HG03432 (cell line): ENCODE results near the gene UBE2O.

ENCODE experiments used
- ATAC-seq: cut with Tn5 transposase; IDR thresholded peaks from one replicate; pipeline ENCODE4 v1.9.1; 2021; ENCODE audit warnings: mild to moderate bottlenecking, moderate library complexity; ENCODE audit not compliant: unreplicated experiment

Gene UBE2O

DNA sequence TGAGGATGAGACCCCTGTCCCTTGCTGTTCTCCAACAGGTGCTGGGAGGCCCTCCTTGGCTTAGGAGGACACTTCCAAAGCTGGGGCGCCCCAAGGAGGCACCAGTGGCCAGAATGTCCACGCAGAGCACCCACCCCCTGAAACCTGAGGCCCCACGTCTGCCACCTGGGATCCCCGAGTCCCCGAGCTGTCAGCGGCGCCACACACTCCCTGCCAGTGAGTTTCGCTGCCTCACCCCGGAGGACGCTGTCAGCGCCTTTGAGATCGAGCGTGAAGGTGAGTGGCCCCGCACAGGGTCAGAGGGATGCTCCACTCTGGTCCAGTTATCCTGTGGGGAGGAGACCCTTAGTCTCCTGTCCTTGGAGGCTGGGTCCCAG, 15.7 kb upstream of the UBE2O start:
- no peak for ATAC-seq

DNA sequence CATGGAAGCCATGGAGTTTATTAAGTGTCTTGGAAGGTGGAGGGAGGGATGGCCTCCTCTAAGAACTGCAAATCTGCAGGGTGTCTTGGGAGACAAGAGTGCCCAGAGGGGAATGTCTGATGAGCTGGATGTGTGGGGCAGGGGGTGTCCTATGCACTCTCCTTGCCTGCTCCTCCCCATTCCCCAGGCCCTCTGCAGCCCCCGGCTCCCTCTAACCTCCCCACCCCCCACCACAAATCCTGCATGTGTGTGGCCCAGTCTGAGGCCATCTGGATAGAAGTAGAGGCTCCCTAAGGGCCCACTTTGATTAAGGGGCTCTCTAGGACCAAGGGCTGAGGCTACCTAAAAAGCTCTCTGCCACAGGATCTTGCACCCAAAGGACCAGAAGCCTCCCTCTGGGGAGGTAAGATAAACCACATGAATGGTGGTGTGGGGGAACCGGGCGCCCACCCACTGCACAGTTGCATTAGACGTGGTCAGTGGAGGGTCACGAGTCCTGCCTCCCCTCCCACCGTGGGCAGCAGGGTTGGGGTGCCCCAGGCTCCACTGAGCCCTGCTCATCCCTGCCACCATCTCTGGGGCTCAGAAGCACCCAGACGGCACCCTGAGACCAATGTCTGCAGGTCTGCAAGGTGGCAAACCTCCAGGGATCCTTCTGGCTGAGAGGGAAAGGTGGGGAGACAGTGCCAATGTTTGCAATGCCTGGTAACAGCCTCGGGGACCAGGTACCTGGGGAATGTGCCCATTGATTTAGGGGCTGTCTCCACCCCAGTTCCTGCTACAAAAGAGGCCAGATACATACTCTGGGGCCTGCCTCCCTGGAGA, 15.1 kb upstream of the UBE2O start:
- ATAC-seq, result no peak

DNA sequence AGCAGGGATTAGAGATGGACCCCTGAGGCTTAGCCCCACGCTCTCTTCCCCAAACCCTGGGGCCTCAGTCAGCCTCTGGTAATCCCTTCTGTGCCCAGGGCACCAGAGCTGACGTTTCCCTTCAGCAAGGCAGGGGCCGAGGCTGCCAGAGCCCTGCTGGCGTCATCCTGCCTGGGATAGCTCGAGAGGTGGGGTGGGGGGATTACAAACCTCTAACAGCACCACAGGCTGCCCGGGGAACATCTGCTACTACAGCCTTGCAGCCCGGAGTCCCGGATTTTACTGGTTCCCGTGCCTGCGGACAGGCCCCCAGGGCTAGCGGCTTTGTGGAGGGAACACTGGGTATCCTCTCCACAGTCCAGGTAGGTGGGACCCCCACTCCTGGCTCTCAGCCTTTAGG, 14.4 kb upstream of the UBE2O start, which contains the start of gene AANAT:
Gene AANAT (plus strand): TSS at position 238 of the 400 bp plus-strand sequence. CDS start 1,144 bp downstream, outside the sequence.
- no peak for ATAC-seq

DNA sequence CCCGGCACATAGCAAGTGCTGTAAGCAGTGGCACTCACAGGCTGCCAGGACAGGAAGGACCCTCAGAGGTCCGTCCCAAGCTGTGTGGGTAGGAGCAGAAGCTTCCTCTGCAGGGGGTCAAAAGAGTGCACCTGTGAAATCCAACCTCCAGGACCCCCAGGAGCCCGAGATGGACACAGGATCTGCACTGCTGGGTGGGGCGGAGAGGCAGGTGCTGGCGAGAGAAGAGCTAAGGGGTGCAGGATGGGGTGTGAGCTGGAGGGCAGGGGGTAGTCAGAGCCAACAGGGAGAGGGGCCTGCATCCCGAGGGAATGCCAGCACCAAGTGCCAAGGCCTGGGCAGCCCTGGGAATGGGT, 13.8 kb upstream of the UBE2O start:
- ATAC-seq, result no peak

DNA sequence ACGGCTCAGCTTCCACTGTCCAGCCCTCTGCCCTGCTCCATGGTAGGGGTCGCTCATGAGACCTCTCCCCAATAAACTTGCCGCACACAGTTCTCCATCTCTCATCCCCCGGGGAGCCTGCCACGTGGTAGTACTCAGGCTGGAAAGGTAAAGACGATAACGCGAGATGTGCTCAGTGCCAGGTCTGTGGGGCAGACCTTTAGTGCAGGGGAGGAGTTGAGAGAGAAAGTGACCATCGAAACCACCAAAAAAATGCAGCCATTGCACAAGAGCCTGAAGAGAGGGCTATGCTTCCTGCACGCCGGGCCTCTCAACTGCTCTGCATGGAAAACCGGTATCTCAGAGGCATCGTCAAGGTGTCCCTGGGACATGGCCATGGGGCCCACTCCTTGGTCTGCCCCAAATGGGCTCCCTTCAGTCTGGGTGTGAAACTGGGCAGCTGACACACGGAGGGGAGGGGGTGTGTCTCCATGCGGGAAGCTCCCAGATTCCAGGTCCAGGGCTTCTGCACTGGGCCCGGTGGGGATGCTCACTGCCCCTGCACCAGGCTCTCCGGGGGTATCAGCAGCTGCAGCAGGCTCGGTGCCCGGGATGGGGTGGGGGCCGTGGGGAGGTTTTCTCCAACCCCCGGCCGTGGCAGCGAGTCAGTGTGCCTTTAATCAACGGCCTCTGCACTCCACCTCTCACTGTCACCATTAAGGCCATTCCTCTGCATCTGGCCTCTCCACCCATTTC, 9.8 kb upstream of the UBE2O start:
- no peak for ATAC-seq

DNA sequence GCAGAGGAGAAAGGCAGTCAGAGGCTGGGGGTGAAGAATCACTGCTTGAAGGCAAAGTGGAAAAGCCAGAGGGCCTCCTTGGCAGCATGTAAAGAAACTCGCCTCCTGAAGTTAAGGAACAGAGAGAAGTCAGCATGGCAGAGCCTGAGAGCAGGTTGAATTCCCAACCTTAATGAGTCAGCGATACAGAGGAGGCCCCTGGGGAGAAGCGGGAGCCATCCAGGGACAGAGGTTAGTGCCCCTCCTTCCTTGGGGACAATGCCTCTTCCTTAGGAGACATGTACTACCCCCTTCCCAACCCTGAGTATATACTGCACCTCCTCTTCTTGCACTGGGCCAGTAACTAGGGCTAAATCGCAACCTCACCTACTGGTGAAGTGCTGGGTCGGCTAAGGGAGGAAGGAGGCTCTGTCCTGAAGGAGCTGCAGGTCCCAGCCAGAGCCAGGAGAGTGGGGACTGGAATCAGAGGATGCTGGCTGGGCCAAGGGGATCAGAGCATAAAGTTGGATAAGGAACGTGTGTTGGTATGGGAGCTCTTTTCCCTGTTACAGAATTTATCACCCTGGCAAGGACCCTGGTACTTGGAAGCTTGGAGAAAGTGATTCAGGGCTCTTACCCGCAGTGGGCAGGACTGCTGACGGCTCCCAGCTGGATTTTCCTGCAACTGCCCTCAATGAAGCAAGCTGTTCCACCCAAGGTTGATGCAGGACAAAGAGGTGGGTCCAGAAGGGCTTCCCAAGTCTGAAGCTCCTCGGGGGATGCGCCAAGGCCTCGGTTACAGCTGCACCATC, 9.0 kb upstream of the UBE2O start:
- ATAC-seq, result no peak

DNA sequence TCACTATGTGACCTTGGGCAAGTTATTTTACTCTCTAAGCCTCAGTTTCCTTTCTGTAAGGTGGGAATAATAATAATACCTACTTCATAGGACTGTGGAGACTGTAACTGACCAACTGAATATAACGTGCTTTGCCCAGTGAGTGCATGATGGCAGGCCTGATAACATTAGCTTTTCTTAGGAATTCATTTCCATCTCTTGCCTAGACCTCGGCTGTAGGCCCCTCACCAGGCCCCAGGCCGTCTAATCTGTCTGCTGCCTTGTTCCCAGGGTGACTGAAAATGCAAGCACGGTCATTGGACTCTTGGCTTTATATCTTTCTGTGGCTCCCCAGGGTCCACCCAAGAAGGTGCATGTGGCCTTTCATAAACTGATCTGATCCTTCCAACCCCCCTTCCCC, 6.7 kb upstream of the UBE2O start:
- no peak for ATAC-seq

DNA sequence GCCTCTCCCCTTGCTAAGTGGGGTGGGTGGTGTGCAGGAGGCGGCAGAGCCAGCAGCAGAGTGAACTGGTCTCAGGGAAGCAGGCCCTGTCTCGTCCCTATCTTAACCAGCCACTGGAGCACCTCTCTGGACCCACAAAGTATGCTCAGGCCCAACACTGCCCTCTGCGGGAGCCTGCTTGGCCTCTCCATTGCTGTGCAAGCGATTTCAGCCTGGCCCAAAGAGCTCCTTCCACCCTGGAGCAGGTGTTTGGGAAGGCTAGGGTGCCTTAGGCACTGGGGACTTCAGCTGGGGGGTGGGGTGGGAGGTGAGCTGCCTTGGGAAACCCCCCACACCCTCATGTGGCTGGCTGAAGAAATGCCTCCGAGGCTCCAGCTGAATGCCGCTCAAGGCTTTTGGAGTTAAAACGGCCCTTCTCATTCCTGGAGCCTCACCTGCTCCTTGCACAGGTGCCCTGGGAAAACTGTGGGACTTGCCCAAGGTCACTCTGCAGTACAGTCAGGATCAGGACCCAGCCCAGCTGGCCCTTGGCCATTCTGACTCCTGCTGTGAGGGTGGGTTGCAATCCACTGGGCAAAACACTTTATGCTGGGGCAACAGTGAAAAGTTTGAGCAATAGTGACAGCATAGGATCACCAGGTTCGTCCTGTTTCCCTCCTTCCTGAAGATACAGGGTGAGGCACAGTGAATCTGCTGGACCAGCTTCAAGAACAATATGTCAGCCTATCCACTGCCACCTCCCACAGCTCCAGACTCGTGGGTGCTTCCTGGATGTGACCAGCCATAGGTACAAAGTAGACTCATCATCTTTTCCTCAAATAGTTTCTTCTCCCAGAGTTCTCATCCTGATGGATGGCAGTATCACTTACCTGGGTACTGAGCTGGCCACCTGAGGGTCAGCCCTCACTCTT, 5.9 kb upstream of the UBE2O start:
- no peak for ATAC-seq

DNA sequence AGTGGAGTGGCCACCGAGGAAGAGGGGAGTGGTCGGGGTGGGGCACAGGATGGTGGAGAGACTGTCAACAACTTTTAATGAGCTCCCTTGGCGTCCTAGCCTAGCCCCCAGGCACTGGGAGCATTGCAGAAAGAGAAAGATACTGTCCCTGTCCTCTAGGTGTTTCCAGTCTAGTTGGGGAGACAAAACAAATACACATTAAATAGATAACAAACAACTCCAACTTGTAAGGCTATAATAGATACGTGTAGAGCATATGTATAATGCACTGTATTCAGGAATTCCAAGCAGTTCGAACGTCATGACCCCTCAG, 435 bp upstream of the UBE2O start:
- ATAC-seq, result no peak

DNA sequence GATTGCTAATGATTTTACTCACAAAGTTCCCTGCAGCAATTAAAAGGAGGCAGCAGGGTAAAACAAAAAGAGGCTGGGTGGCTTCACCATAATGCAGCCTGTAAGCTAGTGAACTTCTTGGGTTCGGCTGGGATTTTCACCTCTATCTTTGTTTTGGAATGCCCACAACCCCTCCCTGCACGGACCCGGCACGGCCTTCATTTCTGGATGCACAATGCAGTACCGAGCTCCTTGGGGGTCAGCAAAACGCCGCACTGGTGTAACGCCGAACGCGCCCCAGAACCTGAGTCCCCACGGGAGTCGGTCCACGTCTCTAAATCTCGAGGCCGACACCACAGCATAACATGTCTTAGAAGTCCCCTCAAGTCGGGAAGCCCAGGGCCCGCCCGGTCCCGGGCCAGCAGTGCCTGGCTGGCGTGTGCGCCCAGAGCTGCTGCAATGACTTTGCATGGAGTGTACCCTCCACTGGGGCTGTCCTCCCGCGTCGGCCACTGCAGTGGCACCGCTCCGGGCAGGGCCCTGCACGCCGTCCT, 759 bp downstream of the UBE2O start:
- ATAC-seq, result no peak

DNA sequence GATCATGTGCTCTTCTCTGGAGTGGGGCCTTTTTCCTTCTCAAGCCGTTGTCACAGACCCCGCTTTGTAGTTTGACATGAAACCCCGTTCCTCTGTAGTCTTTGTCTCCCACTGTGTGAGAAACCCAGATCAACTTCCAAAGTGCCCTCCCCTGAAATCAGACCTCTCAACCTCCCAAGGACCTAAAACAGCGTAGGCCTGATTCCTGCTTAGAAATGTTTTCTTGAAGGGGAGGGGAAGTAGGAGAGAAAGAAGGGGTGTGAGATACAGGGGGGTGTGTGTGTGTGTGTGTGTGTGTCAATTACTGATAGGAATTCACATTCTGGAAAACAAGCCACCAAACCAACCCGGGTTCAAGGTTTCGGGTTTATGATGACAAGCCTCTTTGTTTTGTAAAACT, 1.4 kb downstream of the UBE2O start:
- ATAC-seq, result no peak

DNA sequence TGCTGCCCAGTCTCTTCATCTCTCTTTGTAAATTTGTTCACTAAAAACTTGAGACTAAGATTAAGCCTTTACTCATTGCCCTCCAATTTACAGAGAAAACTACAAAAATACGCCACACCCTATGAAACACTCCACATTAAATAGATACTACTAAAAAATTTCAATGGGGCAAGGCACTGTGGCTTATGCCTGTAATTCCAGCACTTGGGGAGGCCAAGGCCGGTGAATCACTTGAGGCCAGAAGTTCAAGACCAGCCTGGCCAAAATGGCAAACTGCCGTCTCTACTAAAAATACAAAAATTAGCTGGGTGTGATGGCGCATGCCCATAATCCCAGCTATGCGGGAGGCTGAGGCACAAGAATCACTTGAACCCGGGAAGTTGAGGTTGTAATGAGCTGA, 3.8 kb downstream of the UBE2O start:
- ATAC-seq, result no peak

DNA sequence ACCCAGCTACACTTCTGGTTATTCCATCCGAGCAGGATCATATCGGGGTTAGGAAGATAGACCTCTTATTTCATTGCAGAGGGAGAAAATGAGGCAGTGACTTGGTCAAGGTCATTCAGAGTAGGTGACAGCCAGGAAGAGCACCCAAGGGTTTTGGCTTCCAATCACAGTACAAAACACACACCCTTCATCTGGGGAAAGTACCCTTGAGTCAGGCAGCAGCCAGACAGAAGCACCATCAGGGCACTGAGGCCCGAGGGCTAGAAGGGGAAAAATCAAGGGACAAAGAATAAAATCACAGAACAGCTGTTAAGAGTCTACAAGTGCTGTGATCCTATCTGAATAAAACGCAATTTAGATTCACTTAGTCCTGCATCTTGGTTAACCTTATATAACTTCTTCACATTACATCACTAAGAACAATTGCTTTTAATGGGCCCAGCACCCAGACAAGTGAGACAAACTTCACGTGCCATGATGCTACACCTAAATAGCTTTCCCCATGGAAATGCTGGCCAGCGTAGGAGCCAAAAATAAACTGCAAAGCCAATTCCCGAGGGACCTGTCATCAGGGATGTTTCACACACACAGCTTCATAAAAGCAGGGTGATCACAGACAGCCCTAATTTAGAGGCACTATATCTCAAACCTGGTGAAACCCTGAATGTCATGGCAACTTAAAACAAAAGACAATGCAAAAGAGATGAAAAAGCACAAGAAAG, 4.9 kb downstream of the UBE2O start:
- no peak for ATAC-seq

DNA sequence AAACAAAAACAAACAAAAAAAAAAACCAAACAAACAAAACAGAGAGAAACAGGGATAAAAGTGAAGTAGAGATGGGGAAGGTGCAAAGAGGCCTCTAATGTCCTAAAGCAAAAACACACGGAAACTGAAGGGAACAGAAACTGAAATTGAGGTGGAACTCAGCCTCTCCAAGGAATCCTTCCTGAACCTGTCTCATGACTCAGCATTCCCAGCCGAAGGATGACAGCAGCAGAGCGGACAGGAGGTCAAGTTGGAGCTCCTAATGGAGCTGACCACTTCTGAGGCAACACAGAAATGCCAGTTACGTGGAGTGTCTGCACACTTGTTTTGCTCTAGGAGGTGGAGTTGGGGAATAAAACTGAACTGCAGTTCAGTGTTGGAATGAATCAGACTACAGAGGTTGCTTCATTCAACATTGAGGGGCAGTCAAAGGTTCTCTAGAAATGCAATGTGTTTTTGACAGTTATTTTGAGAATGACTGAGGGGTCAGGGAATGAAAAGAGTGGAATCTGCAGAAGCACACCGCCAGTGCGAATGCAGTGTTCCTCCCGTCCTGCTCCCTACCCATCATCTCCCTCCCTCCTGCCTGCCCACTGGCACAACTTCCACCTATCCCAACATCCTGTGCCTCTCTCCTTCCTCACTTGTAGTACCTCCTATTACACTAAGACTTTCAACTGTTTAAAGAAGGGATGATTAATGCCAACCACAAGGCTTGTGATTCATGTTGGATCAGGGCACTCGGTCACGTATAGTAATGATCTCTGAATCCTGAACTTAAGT, 6.3 kb downstream of the UBE2O start:
- no peak for ATAC-seq

DNA sequence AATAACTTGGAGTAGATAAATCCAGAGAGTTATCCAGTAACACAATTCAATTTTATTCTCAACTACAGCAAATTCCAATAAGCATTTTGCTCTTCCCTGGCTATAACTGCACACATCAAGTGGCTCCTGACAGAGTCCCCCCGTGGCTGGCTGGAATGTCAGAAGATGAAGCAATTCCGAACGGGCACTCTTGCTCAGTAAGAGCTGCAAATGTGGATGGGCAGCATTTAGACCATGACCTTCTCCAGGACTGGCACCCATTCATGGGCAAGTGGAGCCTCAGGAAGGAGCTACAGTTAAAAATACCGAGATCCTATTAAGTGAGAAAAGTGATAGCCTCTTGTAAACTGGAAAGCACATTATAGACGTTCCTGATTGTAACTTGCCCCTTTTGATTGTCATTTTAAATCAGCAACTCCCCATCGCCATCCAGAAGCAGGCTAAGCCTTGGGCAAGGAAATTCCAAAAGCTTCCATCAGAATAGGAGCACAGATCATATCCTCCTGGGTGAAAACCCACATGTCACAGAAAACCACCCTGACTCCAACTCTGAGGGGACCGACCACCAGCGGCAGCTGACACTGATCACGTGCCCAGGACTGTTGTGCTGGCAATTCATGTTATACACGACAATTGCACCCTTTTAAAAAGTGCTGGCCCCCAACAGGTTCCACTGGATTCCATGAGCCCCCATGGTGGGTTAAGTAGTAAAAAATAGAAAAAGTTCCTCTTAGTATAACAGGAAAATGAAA, 7.1 kb downstream of the UBE2O start:
- no peak for ATAC-seq

DNA sequence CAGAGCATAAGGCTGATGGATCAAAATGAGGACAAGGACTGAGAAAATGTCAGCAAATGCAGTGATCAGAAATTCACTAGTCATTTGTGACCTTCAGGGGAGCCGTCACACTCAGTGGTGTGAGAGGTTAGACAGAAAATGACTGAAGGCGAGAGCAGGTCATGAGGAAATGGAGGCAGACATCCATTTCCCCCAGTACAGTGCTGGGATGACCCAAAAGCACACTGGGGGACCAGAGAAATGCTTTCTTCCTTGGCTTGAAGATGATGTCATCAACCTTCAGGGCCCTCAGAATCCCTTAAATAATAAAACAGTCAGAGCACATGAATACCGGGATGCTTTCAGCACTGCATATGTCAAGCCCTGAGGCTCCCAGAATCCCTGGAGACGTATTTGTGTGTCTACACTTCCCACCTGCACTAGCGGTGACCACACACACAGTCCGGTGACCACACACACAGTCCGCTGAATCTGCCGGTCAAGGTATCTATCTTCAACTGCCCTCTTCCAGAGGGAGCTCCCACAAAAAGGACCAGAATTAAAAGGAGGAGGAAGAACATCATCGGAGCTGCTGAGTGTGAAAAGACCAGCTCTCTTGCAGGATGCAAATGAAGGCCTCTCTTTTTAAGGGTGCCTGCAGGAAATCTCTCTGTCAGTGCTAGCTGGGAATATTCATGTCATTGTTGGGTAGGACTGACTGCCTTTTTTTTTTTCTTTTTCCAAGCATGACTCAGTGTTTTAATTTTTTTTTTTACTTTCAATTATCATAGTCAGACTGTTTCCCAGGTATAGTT, 8.2 kb downstream of the UBE2O start:
- no peak for ATAC-seq
